K562 (cell line): Measurements from ENCODE around the gene KLRB1. TPM values are rescaled to one million over a fixed set of nuclear protein-coding genes. Genes with fewer than 3 reads are reported as not detected.

Experiments used
- ZBTB40 ChIP-seq, 2 experiments: fragments of 450-650 bp in 1 of 2; sonication (generic) in 1 of 2; formaldehyde crosslinking in 1 of 2; IDR thresholded peaks; 2 replicates each; pipeline versions ENCODE4 v1.7.1 to v1.9.0; 2016 to 2022; ENCODE audit warnings: inconsistent platforms in 1 of 2, mild to moderate bottlenecking in 1 of 2, missing genetic modification reagents in 1 of 2
- polyA plus RNA-seq, 8 experiments: library from polyadenylated mRNA; depleted of rRNA in 4 of 8; stranded (reverse) in 5 of 8; unstranded in 3 of 8; fragments of >200 nt; fragmentation: Nextera tagmentation in 2 of 8; fragmentation: Illumina TruSeq in 1 of 8; extraction: Ambion mirVana in 2 of 8; extraction: Trizol in 1 of 8; gene quantifications; 2 replicates each; pipeline versions ENCODE4 v1.2.1 to v1.2.3, GENCODE V29; 2011 to 2014; ENCODE audit warnings: inconsistent platforms in 1 of 8, missing spikeins in 1 of 8
- total RNA-seq, 7 experiments: library from RNA; depleted of rRNA in 6 of 7; stranded (reverse); fragments of >200 nt in 6 of 7; fragmentation: Illumina TruSeq in 2 of 7; extraction: Trizol in 2 of 7; gene quantifications; 2 replicates each; pipeline versions ENCODE4 v1.2.1 to v1.2.3, GENCODE V29; 2011 to 2021; ENCODE audit warnings: low replicate concordance in 1 of 7

KLRB1 gene
- total and polyA plus RNA-seq, 9 of the 15 experiments (the other 6 are each of a cell fraction or from before 2014, with no cell fraction given) = not detected

- TF ChIP-seq ZBTB40 (IDR thresholded peaks at IDR 0.05) = no peak
- TF ChIP-seq ZBTB40 (CRISPR knock-in tag; IDR thresholded peaks at IDR 0.05) = no peak
These were observed 9.4 kb downstream of the KLRB1 start (continued) for GRCh38 chr12:9598363-9598762.
